Fibroblast of the conjunctiva (primary cell): ENCODE measurements around the gene SLC2A6.
"Not testable (repeated sequence)": the region's sequence is repeated elsewhere in the genome, so short reads cannot be mapped to it uniquely, and the experiment has no call there.

Experiments used
- DNase-seq: peaks from one replicate; pipeline ENCODE4 v3.0.0-alpha.2; 2010; ENCODE audit warnings: low read depth

The SLC2A6 gene

GRCh38 chr9:133463234-133463863, 15.6 kb downstream of the SLC2A6 start:
- DNase-seq, result no peak

GRCh38 chr9:133461975-133462374, 16.9 kb downstream of the SLC2A6 start:
- no peak for DNase-seq

- no peak for DNase-seq
Observed at GRCh38 chr9:133460405-133461175, 18.3 kb downstream of the SLC2A6 start.

GRCh38 chr9:133459476-133460404, 19.2 kb downstream of the SLC2A6 start, which contains the start of gene CACFD1:
Gene CACFD1, plus strand, starts transcription at chr9:133459978. Its CDS starts 89 bp downstream, at chr9:133460067.
- DNase-seq, result peak; percentile 76

GRCh38 chr9:133458643-133459312, 20.1 kb downstream of the SLC2A6 start:
- no peak for DNase-seq

GRCh38 chr9:133457748-133458147, 21.2 kb downstream of the SLC2A6 start:
- no peak for DNase-seq

- DNase-seq, result no peak
Observed at GRCh38 chr9:133457233-133457632, 21.7 kb downstream of the SLC2A6 start.

GRCh38 chr9:133456409-133456808, 22.5 kb downstream of the SLC2A6 start:
- no peak for DNase-seq

GRCh38 chr9:133455936-133456335, 23.0 kb downstream of the SLC2A6 start:
- DNase-seq, result no peak

GRCh38 chr9:133454943-133455673, 23.8 kb downstream of the SLC2A6 start:
- DNase-seq, result no peak

GRCh38 chr9:133454325-133454724, 24.6 kb downstream of the SLC2A6 start:
- no peak for DNase-seq

GRCh38 chr9:133453651-133454050, 25.2 kb downstream of the SLC2A6 start:
- no peak for DNase-seq

GRCh38 chr9:133452562-133452961, 26.3 kb downstream of the SLC2A6 start:
- DNase-seq, result no peak

GRCh38 chr9:133451865-133452264, 27.0 kb downstream of the SLC2A6 start:
- DNase-seq, result not testable (repeated sequence)

- no peak for DNase-seq
Observed at GRCh38 chr9:133449760-133450159, 29.1 kb downstream of the SLC2A6 start.

- no peak for DNase-seq
Observed at GRCh38 chr9:133448487-133448972, 30.4 kb downstream of the SLC2A6 start.

GRCh38 chr9:133445293-133445969, 33.5 kb downstream of the SLC2A6 start:
- no peak for DNase-seq

GRCh38 chr9:133443982-133444381, 34.9 kb downstream of the SLC2A6 start:
- DNase-seq, result no peak

- DNase-seq, result no peak
Observed at GRCh38 chr9:133443248-133443647, 35.7 kb downstream of the SLC2A6 start.

GRCh38 chr9:133441571-133441970, 37.3 kb downstream of the SLC2A6 start:
- DNase-seq, result no peak
